Right ventricle myocardium inferior (tissue), 1 donor: ENCODE measurements around the gene FGF14. TPM values are rescaled to one million over a fixed set of nuclear protein-coding genes. Genes with fewer than 3 reads are reported as not detected.
"Not testable (repeated sequence)": the region's sequence is repeated elsewhere in the genome, so short reads cannot be mapped to it uniquely, and the experiment has no call there.

Source experiments
- ATAC-seq: fragments of 200-7000 bp; cut with Tn5 transposase; one replicate; pipeline ENCODE4 v1.9.1; 2020; ENCODE audit warnings: mild to moderate bottlenecking, moderate library complexity
- DNase-seq: peaks from one replicate; pipeline ENCODE4 v3.0.0; 2021; ENCODE audit errors: missing footprints
- intact Hi-C: fragments of 100-400 bp; cut with DNase I; formaldehyde crosslinking; loops from one replicate; pipeline ENCODE4 v1.11.0; 2022
- total RNA-seq: library from RNA; stranded (reverse); fragmentation: NEBNext Ultra II Directional; extraction: Animal tissue kit (Norgen Biotek cat#: 25700); gene quantifications from one replicate; pipeline ENCODE4 v1.2.1, GENCODE V29; 2021
- donor health status: DM: no; HTN: yes; CAD: no; lungs with severe emphysema.

Gene FGF14
- total RNA-seq, 1 donor from 2014 or later: 3.6 TPM

DNA sequence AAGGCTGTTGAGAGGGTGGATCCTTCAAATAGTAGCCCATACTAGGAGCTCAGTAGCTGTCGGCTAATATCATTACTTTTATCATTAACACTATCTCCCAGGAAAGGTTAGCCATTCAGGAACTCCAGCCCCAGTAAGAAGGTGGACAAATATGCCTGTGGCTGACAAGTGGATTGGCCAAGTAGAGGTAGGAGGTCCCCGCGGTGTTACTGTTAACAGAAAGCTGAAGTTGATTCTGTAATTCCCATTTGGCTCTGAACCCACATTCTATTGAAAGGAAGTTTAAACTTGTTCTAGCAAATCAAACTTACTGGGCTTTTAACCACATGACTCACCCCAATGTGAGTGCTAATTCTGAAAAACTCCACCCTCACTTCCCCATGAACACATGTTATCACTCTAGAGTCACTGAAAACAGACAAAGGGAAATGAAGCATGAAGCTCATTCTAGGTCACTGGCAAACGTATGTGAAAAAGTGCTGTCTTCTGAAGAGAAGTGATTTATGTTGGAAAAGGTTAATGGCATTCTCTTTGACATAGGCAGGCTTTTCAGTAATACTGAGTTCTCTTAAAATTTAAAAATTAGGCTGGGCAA is 273.5 kb downstream of the FGF14 start:
- ATAC-seq: no peak
- no peak for DNase-seq
- intact Hi-C loops: no loop called here

DNA sequence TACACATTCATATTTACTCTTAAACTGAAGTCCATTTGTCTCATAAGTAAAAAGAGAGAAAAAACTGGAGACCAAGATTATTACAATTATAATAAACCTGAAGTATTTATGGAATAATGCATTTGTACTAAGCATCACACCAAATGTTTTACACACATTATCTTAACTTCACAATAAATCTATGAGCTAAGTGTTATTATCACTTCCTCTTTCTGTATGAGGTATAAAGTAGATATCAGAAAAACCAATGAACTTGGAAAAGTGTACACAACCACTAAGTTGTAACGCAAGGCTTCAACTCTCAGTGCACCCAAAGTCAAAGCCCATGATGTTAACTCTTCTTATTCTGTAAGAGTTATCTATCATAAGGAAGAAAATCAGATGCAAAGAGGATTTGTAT is 274.7 kb downstream of the FGF14 start:
- DNase-seq (no peak), ATAC-seq (no peak)
- intact Hi-C loops: no loop called here

DNA sequence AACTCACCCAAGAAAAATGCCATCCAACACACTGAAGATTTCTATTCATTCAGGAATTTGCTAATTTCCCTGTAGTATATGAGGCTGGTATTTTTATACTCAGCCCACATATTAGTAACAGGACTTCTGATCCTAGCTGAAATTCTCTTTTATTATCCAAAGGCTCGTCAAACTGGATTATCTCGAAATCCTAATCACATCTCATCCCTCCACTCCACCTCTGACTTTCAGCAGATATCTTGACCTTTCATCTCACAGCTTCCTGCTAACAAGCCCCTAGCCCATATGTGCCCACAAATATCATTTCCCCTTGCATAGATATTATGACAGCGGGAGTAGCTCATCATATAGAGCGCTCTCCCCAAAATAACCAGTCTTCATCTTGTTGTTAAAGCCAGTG is 279.7 kb downstream of the FGF14 start:
- no peak for DNase-seq
- intact Hi-C loops: no loop called here
- no peak for ATAC-seq

DNA sequence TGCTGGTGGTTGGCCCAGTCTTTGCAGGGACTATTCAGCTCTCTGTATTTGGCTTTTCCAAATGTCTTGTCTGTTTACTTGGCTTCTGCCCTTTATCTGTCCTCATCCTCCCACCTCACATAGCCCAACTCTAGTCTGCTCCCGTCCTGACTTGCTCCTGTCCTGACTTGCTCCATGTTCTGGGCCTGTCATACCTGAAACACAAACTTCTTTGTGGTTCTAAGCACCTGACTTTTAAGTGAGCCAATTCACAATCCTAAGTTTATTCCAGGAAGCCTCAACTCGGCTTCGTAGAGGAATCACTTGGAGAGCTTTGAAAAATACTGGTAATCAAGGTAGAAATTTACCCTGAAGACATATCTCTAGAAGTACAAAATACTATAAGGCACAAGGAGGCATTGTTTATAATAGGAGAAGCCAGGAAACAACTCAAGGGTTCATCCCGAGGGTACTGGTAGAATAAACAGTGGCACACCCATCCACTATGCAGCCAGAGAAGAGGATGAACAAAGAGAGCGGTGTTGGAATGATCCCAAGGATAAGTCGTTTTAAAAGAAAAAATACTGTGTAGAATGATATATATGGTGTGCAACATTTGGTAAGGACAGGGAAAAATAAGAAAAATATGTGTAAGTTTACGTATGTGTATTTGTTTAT is 284.5 kb downstream of the FGF14 start:
- DNase-seq (no peak), ATAC-seq (no peak)
- intact Hi-C loops: no loop called here

DNA sequence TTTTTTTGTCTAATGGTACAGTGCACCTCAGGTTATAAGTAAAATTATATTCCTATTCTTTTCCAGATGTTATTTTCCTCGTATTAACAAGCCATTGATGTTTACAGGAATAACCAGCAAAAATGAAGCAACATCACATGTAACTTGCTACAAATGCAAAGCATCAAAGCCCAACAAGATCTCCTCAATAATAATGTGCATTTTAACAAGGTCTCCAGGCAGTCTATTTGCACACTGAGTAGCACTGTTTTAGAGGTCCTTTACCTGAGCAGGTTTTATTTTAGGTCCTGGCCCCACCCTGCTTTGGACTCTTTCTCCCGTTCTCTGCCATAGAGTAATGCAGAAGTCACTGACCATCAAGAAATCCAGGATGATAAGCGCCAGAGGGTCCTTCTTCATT is 298.4 kb downstream of the FGF14 start:
- ATAC-seq: no peak
- intact Hi-C loops: no loop called here
- no peak for DNase-seq

DNA sequence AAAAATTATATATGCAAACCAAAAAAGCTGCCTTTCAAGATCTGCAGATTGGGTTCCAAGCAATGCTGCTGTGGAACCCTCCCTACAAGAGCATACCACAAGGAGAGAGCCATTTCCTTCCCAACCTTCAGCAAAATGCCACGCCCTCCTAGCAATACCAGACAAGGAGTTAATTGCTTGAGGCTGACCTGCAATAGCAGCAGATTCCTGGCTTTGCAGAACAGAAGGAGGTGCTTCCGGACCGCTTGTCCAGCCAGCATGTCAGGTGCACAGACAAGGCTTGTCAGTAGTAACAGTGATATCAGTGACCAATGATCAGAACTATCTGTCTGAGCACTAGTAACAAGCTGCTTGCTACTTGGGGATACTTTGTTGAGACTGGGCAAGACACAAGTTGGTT is 301.6 kb downstream of the FGF14 start:
- ATAC-seq: no peak
- intact Hi-C loops: no loop called here
- no peak for DNase-seq

DNA sequence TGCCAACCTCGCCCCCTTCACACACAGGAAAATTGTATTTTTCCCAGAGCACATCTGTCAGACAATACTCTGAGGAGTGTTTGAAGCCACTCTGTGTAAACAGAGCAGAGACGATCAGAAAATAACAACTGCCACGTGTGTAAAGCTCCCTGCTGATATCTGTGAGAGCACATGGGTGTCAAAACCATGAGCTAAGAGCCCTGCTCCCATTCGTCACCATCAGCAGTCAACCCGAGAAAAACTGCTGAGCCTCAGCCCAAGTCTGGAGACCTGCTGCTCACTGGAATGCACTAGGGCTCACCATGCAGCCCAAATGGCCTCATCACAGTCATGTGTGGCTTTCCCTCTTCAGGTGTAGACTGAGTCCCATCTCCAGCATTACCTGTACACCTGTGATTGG is 304.1 kb downstream of the FGF14 start:
- intact Hi-C loops: no loop called here
- ATAC-seq (peak; percentile 50), DNase-seq (no peak)

DNA sequence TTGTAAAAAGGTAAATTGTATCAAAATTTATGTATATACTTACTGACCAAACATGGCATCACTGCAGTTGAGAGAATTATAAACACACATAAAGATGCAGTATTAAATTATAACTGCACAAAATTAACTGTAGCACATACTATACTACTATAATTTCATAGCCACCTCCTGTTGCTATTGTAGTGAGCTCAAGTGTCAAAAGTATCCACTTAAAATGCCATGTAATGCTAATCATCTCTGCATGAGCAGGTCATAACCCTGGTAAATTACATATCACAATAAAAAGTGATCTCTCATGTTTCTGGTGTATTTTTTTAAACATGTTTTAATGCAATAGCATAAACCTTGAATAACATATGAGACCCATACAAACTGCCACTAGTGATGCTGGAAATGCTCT is 308.6 kb downstream of the FGF14 start:
- DNase-seq, intact Hi-C loops: not testable (repeated sequence)
- peak; percentile 43 for ATAC-seq

DNA sequence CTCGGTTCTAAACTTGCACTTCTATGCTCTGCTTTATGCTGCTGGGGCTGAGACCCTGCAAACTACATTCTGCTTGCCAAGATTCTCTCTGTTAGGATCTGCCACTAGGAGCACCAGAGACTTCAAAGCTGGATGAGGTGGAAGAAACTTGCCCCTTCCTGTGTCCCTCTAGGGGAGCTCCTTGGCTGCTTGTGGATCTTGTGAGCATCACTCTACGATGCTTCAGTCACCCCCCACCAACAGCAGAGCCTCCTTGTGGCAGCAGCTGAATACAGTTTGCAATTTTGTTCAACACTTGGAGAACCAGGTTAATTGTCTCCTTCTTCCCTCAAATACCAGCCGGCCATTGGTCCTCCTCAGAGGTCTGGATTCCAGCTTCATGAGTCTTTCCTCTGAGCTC is 310.6 kb downstream of the FGF14 start:
- intact Hi-C loops: no loop called here
- peak; percentile 20 for ATAC-seq
- DNase-seq: no peak

DNA sequence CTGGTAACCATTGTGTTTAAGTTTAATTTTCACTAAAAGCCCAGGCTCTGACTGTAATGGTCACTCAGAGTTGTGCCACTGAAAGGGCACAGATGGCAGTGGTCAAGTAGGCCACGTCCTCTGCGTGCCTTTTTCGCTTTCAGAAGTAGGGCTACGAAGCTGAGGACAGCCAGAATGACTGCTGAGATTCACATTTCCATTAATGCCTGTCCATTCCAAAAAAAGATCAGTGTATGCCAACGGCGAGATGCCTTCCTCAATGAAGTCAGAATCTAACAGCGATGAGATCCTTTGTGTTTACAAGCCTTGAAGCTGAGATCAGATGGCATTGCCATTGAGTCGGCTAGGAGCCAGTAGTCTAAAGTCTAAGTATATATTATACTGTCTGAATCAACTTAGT is 311.3 kb downstream of the FGF14 start:
- ATAC-seq (peak; percentile 32), DNase-seq (no peak)
- intact Hi-C loops: no loop called here

DNA sequence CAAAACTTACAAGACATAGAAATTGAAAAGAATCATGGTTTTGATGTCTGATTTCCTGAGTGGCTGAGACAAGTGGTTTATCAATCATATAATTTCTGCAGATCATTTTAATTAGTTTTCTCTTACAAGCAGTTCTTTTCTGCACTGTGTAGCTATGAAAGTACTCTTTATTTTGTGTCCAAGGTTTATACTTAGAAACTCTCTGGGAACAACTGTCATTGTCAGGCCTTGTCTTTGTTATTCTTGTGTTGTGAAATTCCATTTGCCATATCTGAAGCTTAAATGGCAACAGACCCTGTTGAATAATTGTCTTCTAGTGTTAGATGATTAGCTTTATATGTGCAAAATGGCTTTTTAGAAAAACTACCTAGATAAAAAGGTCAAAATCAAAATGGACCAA is 312.1 kb downstream of the FGF14 start:
- intact Hi-C loops: loop anchor here (1.0 to 5.0 kb wide), 2 partner anchors 77 to 137 kb away; no protein-coding TSS in a partner anchor
- DNase-seq (no peak), ATAC-seq (peak; percentile 73)

DNA sequence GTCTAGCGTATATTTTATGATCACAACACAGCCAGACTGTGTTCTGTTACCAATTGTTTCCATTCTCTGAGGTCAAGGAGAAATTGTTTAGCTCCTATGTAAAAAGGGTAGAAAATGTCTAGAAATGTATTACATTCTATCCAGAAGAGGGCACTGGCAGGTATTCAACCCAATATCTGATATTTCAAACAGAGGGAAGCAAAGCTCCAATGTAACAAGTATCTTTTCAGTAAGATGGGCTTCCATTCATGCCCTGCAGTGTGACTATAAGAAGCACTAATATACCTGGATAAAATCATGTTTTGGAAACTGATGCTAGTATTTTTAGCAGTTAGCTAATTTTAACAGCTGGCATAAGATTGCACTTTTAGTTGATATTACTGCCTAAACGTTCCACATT is 312.7 kb downstream of the FGF14 start:
- no peak for ATAC-seq
- intact Hi-C loops: loop anchor here (1.0 to 5.0 kb wide), 2 partner anchors 77 to 137 kb away; no protein-coding TSS in a partner anchor

DNA sequence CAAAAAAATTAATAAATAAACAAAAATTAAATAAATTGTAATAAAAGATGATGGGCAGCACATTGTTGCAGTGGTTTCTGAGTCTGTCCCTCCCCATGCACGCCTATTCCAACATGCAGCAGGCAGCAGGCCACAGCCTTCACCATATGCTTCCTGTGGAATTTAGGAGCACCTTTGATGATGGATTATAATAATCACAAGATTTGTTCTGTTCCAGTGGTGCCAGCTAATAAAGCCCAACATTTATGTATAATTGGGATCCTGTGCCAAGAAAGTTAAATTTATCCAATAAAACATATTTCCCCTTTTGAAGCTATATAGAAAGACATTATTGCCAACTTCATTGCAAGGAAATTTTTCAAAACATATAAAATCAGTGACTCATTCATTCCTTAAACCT is 328.6 kb downstream of the FGF14 start:
- ATAC-seq (no peak), DNase-seq (no peak)
- intact Hi-C loops: no loop called here

More for the DNA sequence above, 312.7 kb downstream of the FGF14 start:
- DNase-seq: no peak

DNA sequence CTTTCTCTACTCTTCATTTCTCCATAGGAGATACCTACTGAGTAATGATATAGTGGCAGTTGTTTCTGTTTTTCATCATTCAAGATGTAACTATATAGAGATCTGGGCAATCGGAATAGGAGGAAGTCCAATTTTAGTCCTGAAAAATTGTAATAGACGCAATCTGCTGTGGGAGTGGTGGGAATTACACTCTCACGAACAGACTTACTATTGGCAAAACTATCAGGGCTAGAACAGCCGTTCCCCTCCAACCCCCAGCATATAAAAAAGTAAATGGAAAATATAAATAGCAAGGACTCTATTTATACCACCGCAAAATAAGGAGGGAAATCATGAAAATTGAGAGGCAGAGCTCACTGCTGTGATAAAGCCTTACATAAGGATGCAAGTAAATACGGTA is 330.1 kb downstream of the FGF14 start:
- ATAC-seq (no peak), DNase-seq (no peak)
- intact Hi-C loops: no loop called here

DNA sequence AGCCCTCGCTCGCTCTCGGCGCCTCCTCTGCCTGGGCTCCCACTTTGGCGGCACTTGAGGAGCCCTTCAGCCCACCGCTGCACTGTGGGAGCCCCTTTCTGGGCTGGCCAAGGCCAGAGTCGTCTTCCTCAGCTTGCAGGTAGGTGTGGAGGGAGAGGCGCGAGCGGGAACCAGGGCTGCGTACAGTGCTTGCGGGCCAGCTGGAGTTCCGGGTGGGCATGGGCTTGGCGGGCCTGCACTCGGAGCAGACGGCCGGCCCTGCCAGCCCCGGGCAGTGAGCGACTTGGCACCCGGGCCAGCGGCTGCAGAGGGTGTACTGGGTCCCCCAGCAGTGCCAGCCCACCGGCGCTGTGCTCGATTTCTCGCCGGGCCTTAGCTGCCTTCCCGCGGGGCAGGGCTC is 333.5 kb downstream of the FGF14 start:
- ATAC-seq, intact Hi-C loops: not testable (repeated sequence)

DNA sequence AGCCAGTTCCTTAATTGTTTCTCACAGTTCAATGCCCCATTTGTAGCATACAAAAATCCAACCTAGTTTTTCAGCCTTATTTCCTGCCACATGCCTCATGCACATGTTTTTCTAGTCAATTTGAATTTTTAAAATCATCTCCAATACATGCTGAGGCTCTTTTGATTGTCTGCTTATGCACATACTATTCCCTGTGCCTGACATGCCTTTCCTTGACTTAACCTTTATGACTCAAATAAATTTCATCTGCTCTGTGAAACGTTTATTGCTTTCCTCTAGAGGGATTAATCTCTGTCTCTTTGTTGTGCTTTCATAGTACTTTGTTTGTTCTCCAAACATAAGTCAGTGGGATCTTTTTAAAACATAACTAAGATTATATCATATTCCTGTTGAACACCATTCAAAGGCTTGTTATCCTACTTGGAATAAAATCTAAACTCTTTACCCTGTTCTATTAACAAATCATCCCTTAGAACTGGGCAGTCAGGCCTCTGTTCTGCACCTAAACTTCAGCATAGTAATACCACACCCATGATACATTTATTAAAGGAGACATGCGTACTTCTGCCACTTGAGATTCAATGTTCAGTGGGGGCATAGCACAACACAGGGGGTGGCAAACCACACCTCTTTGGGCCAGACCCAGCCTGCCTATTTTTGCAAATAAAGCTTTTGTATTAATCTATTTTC is 346.6 kb downstream of the FGF14 start:
- ATAC-seq (no peak), DNase-seq (no peak)
- intact Hi-C loops: no loop called here

More for the DNA sequence above, 333.5 kb downstream of the FGF14 start:
- not testable (repeated sequence) for DNase-seq

DNA sequence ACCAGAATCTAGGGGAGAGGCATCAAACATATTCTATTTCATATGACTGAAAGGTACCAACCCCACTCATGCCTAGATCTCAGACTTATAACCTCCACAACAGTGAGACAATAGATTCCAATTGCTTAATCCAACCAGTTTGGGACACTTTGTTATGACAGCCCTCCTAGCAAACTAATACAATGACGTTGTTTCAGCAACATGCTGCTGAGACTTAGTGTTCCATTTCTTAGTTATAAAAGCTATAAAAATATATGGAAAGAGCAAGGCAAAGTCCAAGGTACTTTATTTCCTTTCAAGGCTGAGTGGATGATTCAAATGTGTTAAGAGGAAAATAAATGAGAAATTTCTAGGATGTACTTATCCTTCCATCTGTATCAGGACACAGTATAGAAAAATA is 352.0 kb downstream of the FGF14 start:
- no peak for ATAC-seq
- no peak for DNase-seq
- intact Hi-C loops: no loop called here

DNA sequence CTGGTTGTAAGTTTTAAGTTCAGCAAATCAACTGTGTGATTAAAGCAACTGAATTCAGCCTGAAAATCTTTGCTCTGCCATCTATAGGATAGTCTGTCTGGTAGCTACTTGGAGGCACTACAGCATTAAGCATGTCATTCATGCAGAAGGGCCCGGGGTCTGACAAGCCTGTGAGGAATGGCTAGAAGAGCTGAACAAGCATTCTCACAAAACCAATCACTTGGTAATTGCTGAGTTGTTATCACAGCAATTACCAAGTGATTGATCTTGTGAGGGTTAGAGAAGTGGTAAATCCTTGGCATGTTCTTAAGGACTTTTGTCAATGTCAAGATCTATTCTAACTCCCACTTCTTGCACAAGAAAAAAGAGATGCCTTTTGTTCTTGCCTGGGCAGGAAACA is 356.1 kb downstream of the FGF14 start:
- ATAC-seq: no peak
- DNase-seq: no peak
- intact Hi-C loops: no loop called here

DNA sequence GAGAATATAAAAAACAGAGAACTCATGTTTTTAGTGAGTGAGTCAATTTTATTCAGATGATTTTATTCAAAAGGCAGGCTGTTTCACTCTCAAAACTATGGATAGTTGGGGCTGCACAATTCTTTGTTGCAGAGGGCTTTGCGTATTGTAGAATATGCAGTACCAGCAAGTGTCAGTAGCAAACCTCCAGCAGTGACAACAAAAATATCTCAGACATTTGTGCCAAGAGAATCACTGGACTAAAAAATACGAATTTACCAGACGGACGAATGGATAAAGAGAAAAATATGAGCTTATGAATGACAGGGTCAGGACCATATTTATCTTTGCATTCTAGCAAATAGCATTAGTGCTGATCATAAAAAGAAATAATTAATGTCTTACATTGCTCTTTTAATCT is 359.1 kb downstream of the FGF14 start:
- DNase-seq (no peak), ATAC-seq (no peak)
- intact Hi-C loops: no loop called here

DNA sequence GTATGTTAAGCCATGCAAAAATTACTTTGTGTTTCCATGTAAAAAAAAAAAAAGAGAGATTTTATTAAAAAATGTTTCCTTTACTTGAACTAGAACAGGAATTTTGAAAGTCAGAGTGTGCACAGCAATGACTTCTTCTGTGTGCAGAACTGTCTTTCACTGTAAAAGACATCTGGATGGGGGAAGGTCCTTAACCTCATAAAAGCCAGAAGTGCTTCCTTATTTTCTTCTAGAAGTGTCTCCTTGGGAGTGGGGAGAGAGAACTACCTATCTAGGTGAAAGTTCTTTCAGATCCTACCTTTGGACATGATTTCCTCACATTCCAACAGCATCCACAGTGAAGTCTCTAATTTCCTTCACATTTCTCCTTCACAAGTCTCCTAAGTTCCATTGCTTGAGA is 360.3 kb downstream of the FGF14 start:
- intact Hi-C loops: no loop called here
- DNase-seq: no peak
- ATAC-seq: no peak
